ENCODE results near the gene RHBDL1. TPM values are rescaled to one million over a fixed set of nuclear protein-coding genes. Genes with fewer than 3 reads are reported as not detected.

Gene RHBDL1
- total and polyA plus RNA-seq, 2 donors (not counting 3 experiments of a cell fraction or from before 2014, with no cell fraction given), result 1.1 to 1.8 TPM

- Histone ChIP-seq H3K4me2 (ENCODE audit: insufficient read depth, low read length) (no peak overlapping the region), H4K20me1 (replicated peaks; ENCODE audit: control insufficient read depth, extremely low read depth, insufficient read depth, low read length) (no peaks in the 10 kb centered on the region), H2AFZ (ENCODE audit: low read depth, low read length) (no peak overlapping the region), H3K4me3 (replicated peaks in 1 of 3; ENCODE audit: insufficient read depth in 1 of 3, low read depth in 1 of 3, low read length in 3 of 3) (no peak overlapping the region), H3K36me3 (ENCODE audit: control insufficient read depth in 2 of 2, extremely low read depth in 1 of 2, insufficient read depth in 2 of 2, low read length in 2 of 2) (no peaks in the 10 kb centered on the region), H3K9me3 (replicated peaks; ENCODE audit: control insufficient read depth, insufficient read depth, low read length) (no peaks in the 10 kb centered on the region), H3K4me1 (ENCODE audit: control insufficient read depth, extremely low read depth, insufficient read depth, low read length) (peaks cover 18% of the 10 kb centered on the region), H3K79me2 (ENCODE audit: control insufficient read depth, insufficient read depth, low read length) (no peaks in the 10 kb centered on the region), H3K27me3 (ENCODE audit: control insufficient read depth in 2 of 2, insufficient read depth in 2 of 2, low read length in 2 of 2) (no peaks in the 10 kb centered on the region), H3K9me1 (replicated peaks; ENCODE audit: control insufficient read depth, extremely low read depth, insufficient read depth, low read length) (no peaks in the 10 kb centered on the region), H3K27ac (ENCODE audit: insufficient read depth, low read depth, low read length) (no peak overlapping the region), H3K9ac (replicated peaks; ENCODE audit: extremely low read depth, insufficient read depth, low read length) (no peak overlapping the region)
- no peak for FAIRE-seq
- ChIA-PET POLR2A (no interaction called here), CTCF (interaction anchor here (0.9 to 2.6 kb wide), 9 partner anchors 10 to 341 kb away, joined by 3 to 34 read pairs (median 7); partner anchors contain the start of genes CCDC78, CHTF18, CIAO3 and HAGHL)
- dilution Hi-C loops (cut with MboI; ENCODE audit: extremely low pct_ligation_motif_present, low sequenced_read_pairs), result no loop called here
- TF ChIP-seq FOS (IDR thresholded peaks at IDR 0.05; ENCODE audit: borderline replicate concordance, insufficient read depth, low read length) (no peak), EZH2 (IDR thresholded peaks at IDR 0.05; ENCODE audit: borderline replicate concordance, low read depth, low read length, severe bottlenecking) (no peak), MYC (IDR thresholded peaks at IDR 0.05; ENCODE audit: low read depth, low read length) (no peak), POLR2AphosphoS5 (IDR thresholded peaks at IDR 0.05; ENCODE audit: insufficient read depth, low read depth, low read length) (no peak)
- intact Hi-C loops (cut with micrococcal nuclease), result no loop called here
- DNase-seq (ENCODE audit: low read depth, low spot score), result no peak
- no TSS peak for BruUV-seq (replicated peaks)
Measured at GRCh38 chr16:716200-716568, 40.7 kb downstream of the RHBDL1 start.

GRCh38 chr16:716768-717325 lies 41.4 kb downstream of the RHBDL1 start:
- H3K9ac ChIP-seq (replicated peaks; ENCODE audit: extremely low read depth, insufficient read depth, low read length), result no peak overlapping the region
- dilution Hi-C loops (cut with MboI; ENCODE audit: extremely low pct_ligation_motif_present, low sequenced_read_pairs), result no loop called here
- H3K9me3 ChIP-seq (replicated peaks; ENCODE audit: control insufficient read depth, insufficient read depth, low read length), result no peaks in the 10 kb centered on the region
- POLR2A ChIA-PET, result no interaction called here
- DNase-seq (ENCODE audit: low read depth, low spot score) (no peak), FAIRE-seq (no peak)
- H3K9me1 ChIP-seq (replicated peaks; ENCODE audit: control insufficient read depth, extremely low read depth, insufficient read depth, low read length), result no peaks in the 10 kb centered on the region
- H3K36me3 ChIP-seq (ENCODE audit: control insufficient read depth in 2 of 2, extremely low read depth in 1 of 2, insufficient read depth in 2 of 2, low read length in 2 of 2), result no peaks in the 10 kb centered on the region
- intact Hi-C loops (cut with micrococcal nuclease), result no loop called here
- CTCF ChIA-PET, result interaction anchor here (1.0 to 2.6 kb wide), 6 partner anchors 9 to 340 kb away, joined by 3 to 34 read pairs (median 8); partner anchors contain the start of genes CCDC78 and HAGHL
- no TSS peak for BruUV-seq (replicated peaks)
- peaks cover 23% of the 10 kb centered on the region for H3K4me1 ChIP-seq (ENCODE audit: control insufficient read depth, extremely low read depth, insufficient read depth, low read length)
- no peak overlapping the region for H2AFZ ChIP-seq (ENCODE audit: low read depth, low read length)
- H3K4me2 ChIP-seq (ENCODE audit: insufficient read depth, low read length), result no peak overlapping the region
- H4K20me1 ChIP-seq (replicated peaks; ENCODE audit: control insufficient read depth, extremely low read depth, insufficient read depth, low read length), result no peaks in the 10 kb centered on the region
- no peak overlapping the region for H3K27ac ChIP-seq (ENCODE audit: insufficient read depth, low read depth, low read length)
- H3K27me3 ChIP-seq (ENCODE audit: control insufficient read depth in 2 of 2, insufficient read depth in 2 of 2, low read length in 2 of 2), result no peaks in the 10 kb centered on the region
- H3K79me2 ChIP-seq (ENCODE audit: control insufficient read depth, insufficient read depth, low read length), result no peaks in the 10 kb centered on the region
- H3K4me3 ChIP-seq (replicated peaks in 1 of 3; ENCODE audit: insufficient read depth in 1 of 3, low read depth in 1 of 3, low read length in 3 of 3), result no peak overlapping the region
- TF ChIP-seq POLR2A (IDR thresholded peaks at IDR 0.05; ENCODE audit: low read depth, low read length), result no peak
- TF ChIP-seq POLR2AphosphoS5 (IDR thresholded peaks at IDR 0.05; ENCODE audit: insufficient read depth, low read depth, low read length), result no peak
- no peak for TF ChIP-seq FOS (IDR thresholded peaks at IDR 0.05; ENCODE audit: borderline replicate concordance, insufficient read depth, low read length)
- TF ChIP-seq MAX (IDR thresholded peaks at IDR 0.05; ENCODE audit: insufficient read depth, insufficient read length), result no peak
- TF ChIP-seq MYC (IDR thresholded peaks at IDR 0.05; ENCODE audit: low read depth, low read length), result no peak
- no peak for TF ChIP-seq CTCF (IDR thresholded peaks at IDR 0.05; ENCODE audit: extremely low read depth in 1 of 2, insufficient read depth in 1 of 2, low read depth in 1 of 2, low read length in 2 of 2)
- no peak for TF ChIP-seq JUN (IDR thresholded peaks at IDR 0.05; ENCODE audit: borderline replicate concordance, insufficient read depth, insufficient read length, low read depth)
- TF ChIP-seq GATA2 (IDR thresholded peaks at IDR 0.05; ENCODE audit: insufficient read depth, insufficient read length, low read depth, low read length), result no peak
- no peak for TF ChIP-seq EZH2 (IDR thresholded peaks at IDR 0.05; ENCODE audit: borderline replicate concordance, low read depth, low read length, severe bottlenecking)

Measured in endothelial cell of umbilical vein (primary cell).